Tibial artery (tissue), 4 donors: ENCODE results near the gene SNN.

Experiments
- DNase-seq, 2 donors: peaks; one replicate each; pipeline ENCODE4 v3.0.0-alpha.2; 2019
- H3K27ac ChIP-seq, 2 donors: fragments of 200-600 bp; sonication (generic) in 1 of 2; 1 replicate in 1 of 2; 2 replicates in 1 of 2; pipeline ENCODE4 v1.5.1; 2018 to 2019; ENCODE audit warnings: mild to moderate bottlenecking in 1 of 2
- H3K27me3 ChIP-seq, 2 donors: fragments of 200-600 bp; sonication (generic) in 1 of 2; one replicate each; pipeline versions ENCODE4 v1.5.1 to v1.6.0; 2016 to 2019
- H3K36me3 ChIP-seq, 3 donors: fragments of 200-600 bp; sonication (generic) in 2 of 3; one replicate each; pipeline ENCODE4 v1.5.1; 2016 to 2019; ENCODE audit warnings: mild to moderate bottlenecking in 2 of 3
- H3K4me1 ChIP-seq, 4 donors: fragments of 200-600 bp; sonication (generic) in 2 of 4; 1 replicate in 3 of 4; 2 replicates in 1 of 4; pipeline ENCODE4 v1.5.1; 2016 to 2019
- H3K4me3 ChIP-seq, 2 donors: fragments of 200-600 bp; sonication (generic) in 1 of 2; 1 replicate in 1 of 2; 2 replicates in 1 of 2; pipeline ENCODE4 v1.5.1; 2018 to 2019; ENCODE audit warnings: mild to moderate bottlenecking in 2 of 2
- H3K9me3 ChIP-seq, 3 donors: fragments of 200-600 bp; sonication (generic) in 1 of 3; one replicate each; pipeline ENCODE4 v1.5.1; 2016 to 2019
- intact Hi-C: fragments of 100-400 bp; cut with DNase I; formaldehyde crosslinking; loops from one replicate; pipeline ENCODE4 v1.15.0; 2023; ENCODE audit warnings: low total_unique reads
- TF ChIP-seq, protein P1 (sequence below), 2 experiments: fragments of 200-600 bp in 1 of 2; fragments of 450-650 bp in 1 of 2; IDR thresholded peaks; one replicate each; pipeline ENCODE4 v1.5.1; 2017 to 2019; ENCODE audit warnings: antibody characterized with exemption in 2 of 2, mild to moderate bottlenecking in 1 of 2, moderate library complexity in 1 of 2

Gene SNN

DNA sequence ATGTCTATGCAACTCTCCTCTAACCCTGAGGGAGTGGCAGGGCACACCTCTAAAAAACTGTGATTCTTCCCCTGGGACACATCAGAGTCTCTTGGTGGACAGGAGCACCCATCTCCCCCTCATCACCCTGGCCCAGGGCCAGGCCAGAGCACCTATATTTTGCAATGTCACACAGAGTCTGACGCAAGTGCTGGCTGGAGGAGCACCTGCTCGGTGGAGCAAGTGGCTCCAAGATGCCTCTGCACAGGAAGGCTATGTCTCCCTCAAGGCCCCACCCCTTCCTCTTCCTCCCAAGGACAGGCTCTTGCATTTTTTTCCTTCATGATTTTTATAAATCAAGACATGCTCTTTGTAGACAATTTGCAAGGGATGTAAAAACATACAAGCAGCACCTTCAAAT, 13.3 kb downstream of the SNN start:
- H3K9me3 ChIP-seq, result no peaks in the 10 kb centered on the region
- no peak overlapping the region for H3K4me3 ChIP-seq
- H3K27me3 ChIP-seq, result no peaks in the 10 kb centered on the region
- intact Hi-C loops, result no loop called here
- no peak for DNase-seq
- peaks cover 0 to 55% (median 40%) of the 10 kb centered on the region in 4 donors for H3K4me1 ChIP-seq
- TF ChIP-seq, protein P1, sequence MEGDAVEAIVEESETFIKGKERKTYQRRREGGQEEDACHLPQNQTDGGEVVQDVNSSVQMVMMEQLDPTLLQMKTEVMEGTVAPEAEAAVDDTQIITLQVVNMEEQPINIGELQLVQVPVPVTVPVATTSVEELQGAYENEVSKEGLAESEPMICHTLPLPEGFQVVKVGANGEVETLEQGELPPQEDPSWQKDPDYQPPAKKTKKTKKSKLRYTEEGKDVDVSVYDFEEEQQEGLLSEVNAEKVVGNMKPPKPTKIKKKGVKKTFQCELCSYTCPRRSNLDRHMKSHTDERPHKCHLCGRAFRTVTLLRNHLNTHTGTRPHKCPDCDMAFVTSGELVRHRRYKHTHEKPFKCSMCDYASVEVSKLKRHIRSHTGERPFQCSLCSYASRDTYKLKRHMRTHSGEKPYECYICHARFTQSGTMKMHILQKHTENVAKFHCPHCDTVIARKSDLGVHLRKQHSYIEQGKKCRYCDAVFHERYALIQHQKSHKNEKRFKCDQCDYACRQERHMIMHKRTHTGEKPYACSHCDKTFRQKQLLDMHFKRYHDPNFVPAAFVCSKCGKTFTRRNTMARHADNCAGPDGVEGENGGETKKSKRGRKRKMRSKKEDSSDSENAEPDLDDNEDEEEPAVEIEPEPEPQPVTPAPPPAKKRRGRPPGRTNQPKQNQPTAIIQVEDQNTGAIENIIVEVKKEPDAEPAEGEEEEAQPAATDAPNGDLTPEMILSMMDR (IDR thresholded peaks at IDR 0.05), result no peak
- H3K36me3 ChIP-seq, result peaks cover 31 to 79% (median 58%) of the 10 kb centered on the region in 3 donors
- H3K27ac ChIP-seq, result no peak overlapping the region

DNA sequence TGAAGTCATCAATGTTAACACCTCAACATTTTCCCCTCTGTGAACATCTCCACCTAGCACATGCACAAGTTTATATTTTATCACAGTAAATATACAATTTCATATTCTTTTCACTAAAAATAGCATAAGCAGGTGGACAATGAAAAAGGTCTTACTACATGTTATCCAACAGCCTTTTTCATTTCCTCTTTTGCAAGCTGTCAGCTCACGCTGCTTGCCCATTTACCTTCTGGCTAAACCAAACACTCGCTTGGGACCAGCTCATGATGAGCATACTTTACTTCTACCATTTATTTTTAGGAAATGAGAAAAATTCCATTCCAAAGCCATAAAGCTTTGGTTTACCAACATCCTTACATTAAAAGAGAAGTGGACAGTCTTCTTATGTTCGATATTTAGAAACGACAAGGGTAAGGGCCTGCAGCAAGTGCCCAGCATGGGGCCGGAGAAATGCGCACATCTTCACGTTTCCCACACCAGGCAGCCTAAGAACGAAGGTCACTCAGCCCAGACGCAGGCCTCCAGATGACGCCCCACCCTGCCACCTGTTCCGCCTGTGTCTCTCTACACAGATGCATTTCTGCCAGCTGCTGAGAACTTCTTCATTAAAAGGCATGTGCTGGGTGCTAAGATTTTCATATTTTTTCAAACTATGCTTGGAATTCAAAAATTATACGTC, 13.9 kb downstream of the SNN start:
- H3K4me1 ChIP-seq, result peaks cover 0 to 61% (median 45%) of the 10 kb centered on the region in 4 donors
- H3K27me3 ChIP-seq, result no peaks in the 10 kb centered on the region
- no peak overlapping the region for H3K4me3 ChIP-seq
- H3K36me3 ChIP-seq, result peaks cover 31 to 79% (median 54%) of the 10 kb centered on the region in 3 donors
- H3K27ac ChIP-seq, result peak overlapping the region in 1 of 2 donors; percentile 17
- no peak for DNase-seq
- intact Hi-C loops, result no loop called here
- TF ChIP-seq, protein P1 (IDR thresholded peaks at IDR 0.05), result no peak
- no peaks in the 10 kb centered on the region for H3K9me3 ChIP-seq

DNA sequence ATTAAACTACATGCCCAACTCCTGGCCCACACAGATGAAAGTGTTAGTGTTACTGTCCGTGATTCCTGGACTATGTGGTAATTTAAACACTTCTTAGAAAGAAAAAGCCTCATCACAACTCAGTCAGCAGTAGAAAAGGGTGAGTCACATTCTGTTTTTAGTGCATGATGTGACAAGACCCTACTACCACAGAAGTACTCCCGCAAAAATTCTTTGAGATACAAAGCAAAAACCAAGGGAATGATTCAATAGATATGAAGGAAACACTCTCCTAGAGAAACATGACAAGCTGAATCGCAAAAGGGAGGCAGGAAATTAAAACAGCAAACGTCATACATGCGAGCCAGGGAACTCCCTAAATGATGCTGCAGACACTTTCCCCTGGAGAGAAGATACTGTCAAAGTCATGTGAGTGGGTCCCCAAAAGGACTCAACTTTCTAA, 14.4 kb downstream of the SNN start:
- no peak for DNase-seq
- peaks cover 31 to 79% (median 58%) of the 10 kb centered on the region in 3 donors for H3K36me3 ChIP-seq
- H3K9me3 ChIP-seq, result no peaks in the 10 kb centered on the region
- no peak overlapping the region for H3K4me3 ChIP-seq
- TF ChIP-seq, protein P1 (IDR thresholded peaks at IDR 0.05), result no peak
- no peaks in the 10 kb centered on the region for H3K27me3 ChIP-seq
- H3K4me1 ChIP-seq, result peaks cover 0 to 65% (median 46%) of the 10 kb centered on the region in 4 donors
- peak overlapping the region in 1 of 2 donors; percentile 17 for H3K27ac ChIP-seq
- intact Hi-C loops, result no loop called here

DNA sequence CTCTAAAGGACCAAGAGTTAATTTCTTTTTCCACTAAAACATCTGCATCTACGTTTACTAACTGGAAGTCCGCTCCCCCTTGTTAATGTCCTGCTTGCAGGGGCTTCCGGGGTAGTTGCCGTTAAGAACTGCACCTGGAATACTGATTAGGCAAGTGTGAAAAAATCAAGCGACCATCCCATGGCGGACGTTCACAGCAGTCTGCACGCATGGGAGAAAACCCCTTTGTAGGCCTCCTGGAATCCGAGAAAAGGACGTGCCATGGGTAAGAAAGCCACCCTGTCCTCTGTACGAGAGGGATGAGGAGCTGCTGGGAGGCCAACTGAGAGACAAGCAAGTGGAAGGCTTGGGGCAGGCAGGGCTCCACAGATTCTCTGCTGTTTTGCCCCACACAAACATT, 14.9 kb downstream of the SNN start:
- Histone ChIP-seq H3K36me3 (peaks cover 31 to 79% (median 56%) of the 10 kb centered on the region in 3 donors), H3K27me3 (no peaks in the 10 kb centered on the region), H3K27ac (peak overlapping the region in 1 of 2 donors; percentile 17), H3K4me3 (no peak overlapping the region), H3K9me3 (no peaks in the 10 kb centered on the region), H3K4me1 (peaks cover 0 to 65% (median 46%) of the 10 kb centered on the region in 4 donors)
- TF ChIP-seq, protein P1 (IDR thresholded peaks at IDR 0.05), result no peak
- intact Hi-C loops, result no loop called here
- no peak for DNase-seq

DNA sequence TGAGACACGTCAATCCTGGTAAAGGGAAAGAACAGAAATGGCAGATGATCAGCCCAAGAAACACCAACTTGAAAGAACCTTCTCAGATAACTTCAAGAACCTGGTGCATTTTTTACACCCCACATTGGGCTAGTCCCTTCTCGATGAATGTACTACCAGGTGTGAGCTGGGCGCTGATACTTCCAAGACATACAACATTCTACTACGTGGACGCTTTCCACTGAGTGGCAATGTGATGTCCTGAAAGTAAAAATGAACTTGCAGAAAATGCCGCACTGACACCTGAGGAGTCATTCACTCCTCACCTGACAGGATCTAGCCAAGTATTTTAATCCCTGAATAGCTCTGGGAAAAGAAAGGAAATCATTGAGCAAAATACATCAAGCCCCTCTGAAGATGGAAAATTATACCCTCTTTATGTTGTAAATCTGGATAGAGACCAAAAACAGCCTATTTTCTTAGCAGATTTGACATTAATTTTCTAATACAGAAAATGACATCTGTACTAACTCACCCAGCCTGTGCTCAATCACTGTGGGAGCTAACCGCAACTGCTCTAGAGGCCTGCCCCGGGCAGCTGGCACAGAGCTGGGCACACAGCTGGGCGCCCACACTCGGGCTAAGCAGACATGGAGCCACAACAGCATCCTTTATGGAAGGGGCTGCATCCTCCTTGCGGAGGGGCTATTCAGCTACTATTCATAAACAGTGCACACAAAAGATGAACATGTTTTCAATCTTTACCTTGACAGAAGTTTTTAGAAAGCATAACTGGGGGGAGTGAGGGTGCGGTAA, 16.2 kb downstream of the SNN start:
- TF ChIP-seq, protein P1 (IDR thresholded peaks at IDR 0.05), result no peak
- no peak for DNase-seq
- H3K4me3 ChIP-seq, result no peak overlapping the region
- H3K9me3 ChIP-seq, result no peaks in the 10 kb centered on the region
- H3K27me3 ChIP-seq, result no peaks in the 10 kb centered on the region
- H3K27ac ChIP-seq, result no peak overlapping the region
- H3K36me3 ChIP-seq, result peaks cover 24 to 67% (median 43%) of the 10 kb centered on the region in 3 donors
- intact Hi-C loops, result no loop called here
- H3K4me1 ChIP-seq, result peaks cover 0 to 59% (median 44%) of the 10 kb centered on the region in 4 donors
